Measurements from ENCODE around the gene CNN2.

CNN2 gene

GRCh38 chr19:1053176-1054101, 27.0 kb downstream of the CNN2 start:
- no peak for DNase-seq

- no peak for DNase-seq
These were observed 28.0 kb downstream of the CNN2 start for GRCh38 chr19:1054102-1055027.

DNA sequence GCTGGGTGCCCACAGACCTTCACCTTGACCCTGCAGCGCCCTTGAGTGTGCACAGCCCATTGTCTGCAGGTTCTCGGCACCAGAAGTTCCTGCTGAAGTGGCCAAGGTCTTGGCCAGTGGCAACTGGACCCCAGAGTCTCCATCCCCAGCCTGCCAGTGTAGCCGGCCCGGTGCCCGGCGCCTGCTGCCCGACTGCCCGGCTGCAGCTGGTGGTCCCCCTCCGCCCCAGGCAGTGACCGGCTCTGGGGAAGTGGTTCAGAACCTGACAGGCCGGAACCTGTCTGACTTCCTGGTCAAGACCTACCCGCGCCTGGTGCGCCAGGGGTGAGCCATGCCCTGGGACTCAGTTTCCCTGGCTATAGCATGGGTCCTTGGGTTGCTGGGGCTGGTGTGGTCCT, 28.6 kb downstream of the CNN2 start:
- DNase-seq: no peak

DNA sequence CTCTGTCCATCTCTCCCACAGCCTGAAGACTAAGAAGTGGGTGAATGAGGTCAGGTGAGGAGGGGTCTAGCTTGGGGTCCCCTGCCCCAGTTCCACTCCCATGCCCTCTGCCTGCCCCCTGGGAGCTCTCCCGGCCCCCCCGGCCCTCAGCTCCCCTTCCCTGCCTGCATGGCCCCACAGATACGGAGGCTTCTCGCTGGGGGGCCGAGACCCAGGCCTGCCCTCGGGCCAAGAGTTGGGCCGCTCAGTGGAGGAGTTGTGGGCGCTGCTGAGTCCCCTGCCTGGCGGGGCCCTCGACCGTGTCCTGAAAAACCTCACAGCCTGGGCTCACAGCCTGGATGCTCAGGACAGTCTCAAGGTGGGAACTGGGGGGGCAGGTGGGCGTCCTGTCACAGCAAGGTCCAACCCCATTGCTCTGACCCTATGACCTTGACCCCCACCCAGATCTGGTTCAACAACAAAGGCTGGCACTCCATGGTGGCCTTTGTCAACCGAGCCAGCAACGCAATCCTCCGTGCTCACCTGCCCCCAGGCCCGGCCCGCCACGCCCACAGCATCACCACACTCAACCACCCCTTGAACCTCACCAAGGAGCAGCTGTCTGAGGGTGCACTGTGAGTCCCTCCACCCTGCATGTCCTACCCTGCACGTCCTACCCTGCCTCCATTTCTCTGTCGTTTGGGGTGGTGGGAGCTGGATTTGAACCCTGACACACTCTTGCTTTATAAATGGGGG, 29.6 kb downstream of the CNN2 start:
- DNase-seq: no peak

DNA sequence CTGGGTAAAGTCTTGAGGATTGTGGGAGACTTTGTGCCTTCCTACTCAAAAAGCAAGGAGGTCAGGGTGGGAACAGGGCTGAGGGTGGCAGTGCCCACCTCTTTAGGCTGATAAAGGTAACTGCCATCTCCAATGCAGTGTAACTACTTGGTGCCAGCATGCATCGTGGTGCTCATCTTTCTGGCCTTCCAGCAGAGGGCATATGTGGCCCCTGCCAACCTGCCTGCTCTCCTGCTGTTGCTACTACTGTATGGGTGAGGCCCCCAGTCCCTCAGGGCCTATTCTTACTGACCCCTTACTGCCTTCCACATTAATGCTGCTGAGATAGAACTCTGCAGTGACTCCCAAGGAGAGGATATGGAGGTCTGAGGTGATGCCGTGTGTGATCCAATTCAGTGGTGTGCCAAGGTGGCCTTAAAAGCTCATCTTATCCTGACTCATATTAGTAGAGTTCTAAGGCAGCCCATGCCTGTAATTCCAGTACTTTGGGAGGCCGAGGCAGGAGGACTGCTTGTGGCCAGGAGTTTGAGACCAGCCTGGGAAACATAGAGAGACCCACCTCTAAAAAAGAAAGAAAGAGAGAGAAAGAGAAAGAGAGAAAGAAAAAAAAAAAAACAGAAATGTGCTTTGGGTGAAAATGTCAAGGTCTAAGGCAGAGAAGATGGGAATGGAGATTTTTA, 30.9 kb downstream of the CNN2 start:
- peak in 1 of 2 experiments; percentile 76 for DNase-seq

GRCh38 chr19:1058112-1058511, 31.7 kb downstream of the CNN2 start:
- no peak for DNase-seq

GRCh38 chr19:1060689-1061088, 34.3 kb downstream of the CNN2 start:
- DNase-seq: no peak

GRCh38 chr19:1061987-1062386, 35.6 kb downstream of the CNN2 start:
- no peak for DNase-seq

DNA sequence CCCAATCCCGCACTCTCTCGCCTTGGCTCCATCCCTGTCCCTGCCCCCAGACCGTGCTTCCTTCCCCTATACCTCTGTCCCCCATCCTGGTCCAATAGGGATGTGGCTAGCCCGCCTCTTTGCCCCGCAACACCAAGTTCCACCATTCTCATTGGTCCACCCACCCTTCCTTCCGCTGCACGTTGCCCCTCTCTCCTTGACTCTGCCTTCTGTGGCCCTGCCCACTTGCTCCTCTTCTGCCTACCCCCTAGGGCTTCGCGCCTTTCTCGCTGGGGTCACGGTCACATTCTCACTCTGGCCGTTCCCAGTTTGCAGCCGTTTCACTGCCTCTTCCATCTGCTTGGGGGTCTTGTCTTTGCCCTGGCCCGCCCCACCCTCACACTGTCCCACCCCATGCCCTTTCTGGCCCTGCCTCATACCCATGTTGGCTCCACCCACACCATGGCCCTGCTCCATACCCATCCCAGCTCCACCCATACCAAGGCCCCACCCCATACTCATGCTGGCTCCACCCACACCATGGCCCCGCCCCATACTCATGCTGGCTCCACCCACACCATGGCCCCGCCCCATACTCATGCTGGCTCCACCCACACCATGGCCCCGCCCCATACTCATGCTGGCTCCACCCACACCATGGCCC, 36.1 kb downstream of the CNN2 start:
- no peak for DNase-seq

DNA sequence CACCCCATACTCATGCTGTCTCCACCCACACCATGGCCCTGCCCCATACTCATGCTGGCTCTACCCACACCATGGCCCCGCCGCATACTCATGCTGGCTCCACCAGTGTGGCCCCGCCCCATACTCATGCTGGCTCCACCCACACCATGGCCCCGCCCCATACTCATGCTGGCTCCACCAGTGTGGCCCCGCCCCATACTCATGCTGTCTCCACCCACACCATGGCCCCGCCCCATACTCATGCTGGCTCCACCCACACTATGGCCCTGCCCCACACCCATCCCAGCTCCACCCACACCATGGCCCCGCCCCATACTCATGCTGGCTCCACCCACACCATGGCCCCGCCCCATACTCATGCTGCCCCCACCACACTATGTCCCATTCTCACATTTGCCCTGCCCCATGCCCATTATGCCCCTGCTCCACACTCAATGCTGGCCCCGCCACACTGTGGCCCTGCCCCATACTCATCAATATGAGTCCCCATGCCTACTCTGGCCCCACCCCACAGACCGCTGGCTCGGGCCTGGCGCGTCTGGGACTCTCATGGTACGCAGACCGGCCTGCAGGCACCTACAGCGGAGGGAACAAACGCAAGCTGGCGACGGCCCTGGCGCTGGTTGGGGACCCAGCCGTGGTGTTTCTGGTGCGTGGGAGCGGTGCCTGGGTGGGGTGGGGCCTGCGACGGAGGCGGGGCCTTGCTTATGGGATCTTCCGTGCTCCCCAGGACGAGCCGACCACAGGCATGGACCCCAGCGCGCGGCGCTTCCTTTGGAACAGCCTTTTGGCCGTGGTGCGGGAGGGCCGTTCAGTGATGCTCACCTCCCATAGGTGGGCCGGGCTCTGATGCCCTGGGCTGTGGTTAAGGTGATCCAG, 36.9 kb downstream of the CNN2 start:
- DNase-seq: no peak

GRCh38 chr19:1063909-1064660, 37.7 kb downstream of the CNN2 start:
- no peak for DNase-seq

DNA sequence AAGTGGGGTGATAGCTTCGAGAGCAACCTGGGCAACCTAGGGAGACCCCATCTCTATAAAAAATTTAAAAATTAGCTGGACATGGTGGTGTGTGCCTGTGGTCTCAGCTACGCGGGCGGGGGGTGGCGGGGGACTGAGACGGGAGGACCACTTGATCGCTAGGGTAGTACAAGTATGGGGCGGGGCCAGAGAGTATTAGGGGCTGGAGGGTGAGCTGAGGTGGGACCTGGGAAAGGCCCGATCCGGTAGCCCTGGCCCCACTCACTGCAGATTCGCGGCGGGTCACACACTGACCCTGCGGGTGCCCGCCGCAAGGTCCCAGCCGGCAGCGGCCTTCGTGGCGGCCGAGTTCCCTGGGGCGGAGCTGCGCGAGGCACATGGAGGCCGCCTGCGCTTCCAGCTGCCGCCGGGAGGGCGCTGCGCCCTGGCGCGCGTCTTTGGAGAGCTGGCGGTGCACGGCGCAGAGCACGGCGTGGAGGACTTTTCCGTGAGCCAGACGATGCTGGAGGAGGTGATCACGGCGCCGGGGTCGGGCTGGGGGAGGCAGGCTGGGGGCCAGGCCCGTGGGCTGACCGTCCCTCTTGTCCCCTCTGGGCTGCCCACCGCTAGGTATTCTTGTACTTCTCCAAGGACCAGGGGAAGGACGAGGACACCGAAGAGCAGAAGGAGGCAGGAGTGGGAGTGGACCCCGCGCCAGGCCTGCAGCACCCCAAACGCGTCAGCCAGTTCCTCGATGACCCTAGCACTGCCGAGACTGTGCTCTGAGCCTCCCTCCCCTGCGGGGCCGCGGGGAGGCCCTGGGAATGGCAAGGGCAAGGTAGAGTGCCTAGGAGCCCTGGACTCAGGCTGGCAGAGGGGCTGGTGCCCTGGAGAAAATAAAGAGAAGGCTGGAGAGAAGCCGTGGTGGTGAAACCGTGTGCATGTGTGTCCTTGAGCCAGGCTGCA, 38.5 kb downstream of the CNN2 start:
- DNase-seq: peak; percentile 43 to 58

DNA sequence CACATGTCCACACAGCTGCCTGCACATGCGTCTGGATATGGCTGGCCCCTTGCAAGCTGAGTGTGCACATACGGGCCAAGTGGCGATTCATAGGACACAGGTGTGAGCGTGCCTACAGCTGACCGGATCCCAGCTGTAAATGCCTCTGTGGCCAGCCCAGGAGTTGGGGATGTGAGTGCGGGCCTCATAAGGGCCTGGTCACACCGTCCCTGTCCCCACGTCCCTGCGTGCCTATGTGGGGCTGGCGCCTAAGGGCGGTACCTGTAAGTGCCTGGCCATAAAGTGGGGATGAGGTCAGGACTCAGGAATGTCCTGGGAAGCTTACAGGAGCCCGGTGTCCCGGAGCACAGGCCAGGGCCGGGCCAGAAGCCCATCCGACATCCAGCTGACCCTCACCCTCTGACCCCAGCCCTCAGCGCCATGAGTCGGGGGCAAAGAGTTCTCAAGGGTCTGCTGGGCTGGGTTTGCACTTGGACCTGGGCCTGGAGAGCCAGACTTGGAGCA, 39.2 kb downstream of the CNN2 start:
- DNase-seq: peak; percentile 33 to 67

DNA sequence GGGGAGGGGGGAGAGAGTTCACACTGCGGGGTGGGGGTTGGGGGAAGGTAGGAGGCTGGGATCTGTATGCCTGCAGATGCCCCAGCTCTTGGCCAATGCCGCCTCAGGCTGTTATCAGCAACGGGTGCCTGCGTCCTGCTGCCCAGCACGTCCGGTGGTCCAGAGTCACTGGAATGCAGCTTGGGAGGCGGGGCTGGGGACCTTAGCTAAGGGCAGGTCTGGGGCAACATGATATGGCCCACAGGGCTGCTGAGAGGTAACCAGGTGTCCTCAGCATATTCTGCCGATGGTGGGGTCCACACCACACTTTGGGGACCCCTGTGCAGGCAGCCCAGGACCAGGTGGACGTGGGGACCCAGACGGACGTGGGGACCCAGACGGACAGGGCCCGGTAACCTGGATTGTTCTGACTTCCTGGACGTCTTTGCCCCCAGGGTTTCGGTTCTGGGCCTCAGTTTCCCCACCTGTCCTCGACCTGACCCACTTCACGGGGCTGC, 39.9 kb downstream of the CNN2 start:
- peak in 1 of 2 experiments; percentile 57 for DNase-seq

GRCh38 chr19:1066748-1067340, 40.4 kb downstream of the CNN2 start, which contains the start of gene ARHGAP45:
ARHGAP45 (plus strand) TSS chr19:1067167; CDS start chr19:1067406, 239 bp downstream.
- no peak for DNase-seq

DNA sequence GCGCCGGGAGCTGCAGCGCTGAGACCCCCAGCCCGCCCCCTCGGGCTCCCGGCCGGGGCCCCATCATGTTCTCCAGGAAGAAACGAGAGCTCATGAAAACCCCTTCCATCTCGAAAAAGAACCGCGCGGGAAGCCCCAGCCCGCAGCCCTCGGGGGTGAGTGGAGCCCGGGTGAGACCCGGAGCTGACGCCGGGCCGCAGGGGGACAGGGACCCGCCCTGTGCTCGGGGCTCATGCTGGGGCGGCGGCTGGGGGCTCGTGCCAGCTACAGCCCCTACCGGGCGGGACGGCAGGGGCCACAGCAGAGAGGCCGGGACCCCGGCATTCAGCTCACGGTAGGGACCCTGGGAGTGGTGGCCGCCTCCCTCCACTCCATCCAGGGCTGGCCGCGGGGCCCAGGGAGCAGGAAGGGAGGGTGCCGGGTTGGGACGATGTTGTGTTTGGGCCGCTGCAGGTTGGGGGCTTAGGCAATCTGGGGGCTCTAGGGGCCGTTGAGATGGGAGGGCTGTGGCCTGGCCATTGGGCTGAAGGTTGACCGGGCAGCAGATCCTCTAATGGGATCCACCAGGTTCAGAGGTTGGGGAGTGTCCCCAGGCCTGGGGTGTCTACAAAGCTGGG, 41.0 kb downstream of the CNN2 start:
- no peak for DNase-seq

All from SW 1271 (cell line).